VCaP (cell line): ENCODE data around the gene CACNA2D4.

Experiments
- H3K27ac ChIP-seq: fragments of 450-650 bp; 2 replicates; pipeline ENCODE4 v1.5.1; 2017
- TF ChIP-seq, protein P1 (sequence below): fragments of 450-650 bp; conservative IDR thresholded peaks from 2 replicates; pipeline ENCODE4 v1.5.1; 2017; ENCODE audit warnings: mild to moderate bottlenecking, moderate library complexity

CACNA2D4 gene

DNA sequence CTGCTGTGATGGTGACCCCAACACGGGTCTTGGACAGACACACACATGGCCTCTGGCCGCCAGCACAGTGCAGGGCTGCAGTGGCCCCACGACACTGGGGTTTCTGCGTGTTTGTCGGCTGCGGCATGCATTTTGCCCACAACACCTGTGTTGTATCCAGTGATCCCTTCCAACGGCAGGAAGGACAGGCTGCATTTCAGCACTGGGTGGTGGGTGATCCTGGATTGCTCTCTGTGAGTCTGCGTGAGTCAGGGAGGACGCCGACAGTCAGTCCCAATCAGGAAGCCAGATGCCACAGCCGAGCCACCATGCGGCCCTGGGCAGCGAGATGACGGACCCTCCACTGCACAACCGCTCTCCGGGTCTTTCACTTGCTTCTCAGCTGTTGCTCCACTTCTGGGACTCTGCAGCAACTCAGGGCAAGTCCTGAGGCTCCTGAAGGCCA, 77.4 kb downstream of the CACNA2D4 start:
- H3K27ac ChIP-seq: peak overlapping the region; percentile 70
- TF ChIP-seq, protein P1, sequence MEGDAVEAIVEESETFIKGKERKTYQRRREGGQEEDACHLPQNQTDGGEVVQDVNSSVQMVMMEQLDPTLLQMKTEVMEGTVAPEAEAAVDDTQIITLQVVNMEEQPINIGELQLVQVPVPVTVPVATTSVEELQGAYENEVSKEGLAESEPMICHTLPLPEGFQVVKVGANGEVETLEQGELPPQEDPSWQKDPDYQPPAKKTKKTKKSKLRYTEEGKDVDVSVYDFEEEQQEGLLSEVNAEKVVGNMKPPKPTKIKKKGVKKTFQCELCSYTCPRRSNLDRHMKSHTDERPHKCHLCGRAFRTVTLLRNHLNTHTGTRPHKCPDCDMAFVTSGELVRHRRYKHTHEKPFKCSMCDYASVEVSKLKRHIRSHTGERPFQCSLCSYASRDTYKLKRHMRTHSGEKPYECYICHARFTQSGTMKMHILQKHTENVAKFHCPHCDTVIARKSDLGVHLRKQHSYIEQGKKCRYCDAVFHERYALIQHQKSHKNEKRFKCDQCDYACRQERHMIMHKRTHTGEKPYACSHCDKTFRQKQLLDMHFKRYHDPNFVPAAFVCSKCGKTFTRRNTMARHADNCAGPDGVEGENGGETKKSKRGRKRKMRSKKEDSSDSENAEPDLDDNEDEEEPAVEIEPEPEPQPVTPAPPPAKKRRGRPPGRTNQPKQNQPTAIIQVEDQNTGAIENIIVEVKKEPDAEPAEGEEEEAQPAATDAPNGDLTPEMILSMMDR: no peak

DNA sequence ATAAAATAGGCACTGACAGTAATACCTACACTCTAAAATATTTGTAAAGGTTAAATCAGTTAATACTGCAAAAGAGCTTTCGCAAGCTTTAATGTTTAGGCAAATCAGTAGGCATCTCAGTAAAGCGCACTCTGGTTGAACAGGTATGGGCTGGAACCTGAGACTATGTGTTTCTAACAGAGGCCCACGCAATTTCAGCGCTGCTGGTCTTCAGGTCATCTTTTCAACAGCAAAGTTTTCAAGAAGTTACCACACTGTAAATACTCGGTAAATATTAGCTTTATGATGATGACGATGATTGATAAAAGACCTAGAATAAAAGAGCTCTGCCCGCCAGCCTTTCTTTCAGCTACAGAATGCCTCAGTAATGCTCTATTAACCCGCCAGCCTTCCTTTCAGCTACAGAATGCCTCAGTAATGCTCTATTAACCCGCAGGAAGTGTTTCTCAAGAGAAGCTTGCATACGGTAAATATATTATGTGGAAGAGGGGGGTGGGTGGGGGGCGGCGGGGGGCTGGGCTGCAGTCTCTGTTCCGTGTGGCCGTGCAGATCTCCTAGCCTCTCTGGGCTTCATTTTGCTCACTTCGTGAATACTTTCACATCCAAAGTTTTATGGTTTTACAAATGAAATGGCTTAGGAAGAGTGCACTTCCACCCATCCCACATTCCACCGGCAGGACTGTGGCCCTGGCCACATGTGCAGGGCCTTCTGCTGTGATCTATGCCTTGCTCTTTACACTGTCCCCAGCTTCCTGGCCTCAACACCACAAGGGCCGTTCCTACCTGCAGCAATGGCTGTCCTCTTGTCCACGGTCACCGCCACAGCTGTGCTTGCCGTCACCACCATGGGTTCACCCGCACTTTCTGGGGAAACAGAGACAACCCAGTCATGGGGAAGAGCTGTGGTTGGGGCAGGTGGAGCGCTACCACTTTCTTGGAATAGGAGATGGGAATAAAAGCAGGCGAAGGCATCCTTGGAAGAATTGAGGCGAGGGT, 78.2 kb downstream of the CACNA2D4 start:
- H3K27ac ChIP-seq: peak overlapping the region; percentile 70
- TF ChIP-seq, protein P1: no peak

DNA sequence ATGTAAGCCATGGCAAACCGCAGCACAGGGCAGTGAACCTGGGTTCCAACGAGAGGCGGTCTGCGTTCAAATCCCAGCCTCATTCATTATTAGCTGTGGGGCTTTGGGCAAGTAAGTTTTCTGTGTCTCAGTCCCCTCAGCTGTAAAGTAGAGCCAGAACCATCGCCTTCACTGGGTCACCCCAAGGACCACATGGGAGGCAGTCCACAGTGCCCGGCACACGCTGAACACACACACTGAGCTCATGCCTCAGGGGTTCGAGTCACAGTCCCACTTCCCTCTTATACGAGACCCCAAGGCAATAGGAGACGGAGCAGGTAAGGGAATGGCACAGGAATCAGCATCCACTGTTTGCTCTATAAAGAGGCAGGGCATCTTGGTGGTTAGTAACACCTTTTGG, 79.0 kb downstream of the CACNA2D4 start:
- TF ChIP-seq, protein P1: no peak
- peak overlapping the region; percentile 70 for H3K27ac ChIP-seq

DNA sequence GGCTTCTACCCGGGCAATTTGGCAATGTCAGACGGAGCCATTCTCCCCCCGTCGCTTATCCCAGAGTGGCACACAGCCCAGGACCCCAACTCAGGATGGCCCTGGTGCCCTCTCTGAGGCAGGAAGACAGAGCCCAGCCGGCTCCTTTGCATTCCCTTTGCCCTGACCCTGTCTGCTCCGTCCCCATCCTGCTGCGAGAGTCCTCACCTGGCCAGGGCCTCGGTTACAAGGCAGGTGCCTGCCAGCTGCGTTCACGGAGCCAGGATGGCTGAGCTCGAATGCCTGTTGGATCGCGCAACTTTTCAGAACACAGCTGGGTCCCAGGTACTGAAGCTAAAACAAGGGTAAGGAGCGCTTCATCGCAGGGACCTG, 79.5 kb downstream of the CACNA2D4 start:
- TF ChIP-seq, protein P1: no peak
- peak overlapping the region; percentile 70 for H3K27ac ChIP-seq

DNA sequence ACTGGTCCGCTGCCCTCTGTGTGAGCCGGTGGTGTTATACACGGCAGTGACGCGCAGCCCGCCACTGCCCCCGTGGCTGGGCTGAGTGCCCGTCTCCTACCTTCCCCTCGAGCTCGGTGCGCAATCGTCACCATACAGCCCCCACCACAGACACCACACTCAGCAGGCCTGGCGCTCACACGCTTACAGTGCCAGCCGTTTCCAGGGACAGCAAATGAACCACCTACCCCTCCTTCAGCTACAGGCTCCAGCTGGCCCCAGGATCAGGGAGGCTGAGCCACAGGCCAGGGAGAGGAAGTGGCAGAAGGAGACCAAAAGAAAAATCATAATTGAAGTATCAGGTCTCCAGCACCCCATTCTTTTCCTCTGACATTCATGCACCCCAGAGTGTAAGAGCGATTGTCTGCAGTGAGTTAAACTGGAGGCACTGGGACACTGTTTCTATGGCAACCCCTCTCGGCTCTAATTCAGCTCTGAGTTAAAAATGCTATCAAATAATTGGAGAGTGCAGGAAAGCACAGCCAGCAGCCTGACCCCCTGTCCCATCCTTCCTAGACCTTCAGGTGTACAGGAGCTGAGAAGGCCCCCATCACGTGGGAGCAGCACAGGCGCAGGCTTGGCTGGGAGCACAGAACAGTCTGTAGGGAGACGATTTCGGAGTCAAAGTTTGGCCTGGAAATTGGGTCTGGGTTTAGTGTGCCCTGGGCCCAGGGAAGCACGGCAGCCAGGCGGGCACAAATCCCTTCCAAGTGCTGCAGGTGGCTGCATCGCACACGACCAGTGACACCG, 80.1 kb downstream of the CACNA2D4 start:
- H3K27ac ChIP-seq: peak overlapping the region; percentile 70
- TF ChIP-seq, protein P1: no peak

DNA sequence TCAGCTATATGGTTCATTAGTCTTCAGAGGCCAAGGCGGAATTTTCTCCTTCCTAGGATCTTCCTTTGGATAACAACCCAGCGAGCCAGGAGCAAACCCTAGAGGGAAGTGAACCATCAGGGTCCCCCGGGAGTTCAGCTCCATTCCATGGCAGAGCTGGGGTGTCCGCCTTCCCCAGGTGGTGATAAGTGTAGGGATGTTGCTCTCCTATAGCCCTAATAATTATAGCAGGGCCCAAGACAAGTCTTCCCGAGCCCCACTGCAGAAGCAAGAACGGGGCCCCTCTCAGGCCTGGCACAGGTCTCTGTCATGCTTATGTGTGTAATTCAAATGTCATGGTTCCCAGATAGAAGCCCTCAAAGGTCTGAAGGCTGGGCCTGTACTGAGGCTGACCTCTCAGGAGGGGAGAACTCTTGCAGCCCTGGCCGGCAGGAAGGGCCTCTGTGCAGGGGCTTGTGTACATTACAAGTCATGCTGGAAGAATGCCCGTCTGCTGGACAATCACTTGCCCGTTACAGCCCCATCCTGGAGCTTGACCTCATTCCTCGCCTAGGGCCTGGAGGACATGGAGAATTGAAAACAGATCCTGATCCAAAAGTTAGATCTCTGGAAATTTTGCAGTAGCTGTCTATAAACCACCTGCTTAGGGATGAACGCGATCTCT, 80.8 kb downstream of the CACNA2D4 start:
- H3K27ac ChIP-seq: peak overlapping the region; percentile 70
- TF ChIP-seq, protein P1: no peak
